GM23338 (cell line): Measurements from ENCODE around the gene FKRP. TPM values are rescaled to one million over a fixed set of nuclear protein-coding genes. Genes with fewer than 3 reads are reported as not detected.

ENCODE experiments used
- ATAC-seq: fragments of 200-7000 bp; cut with Tn5 transposase; 3 replicates; pipeline ENCODE4 v1.9.1; 2020
- DNase-seq: peaks from one replicate; pipeline ENCODE4 v3.0.0-alpha.2; 2015; ENCODE audit warnings: low spot score
- H2AFZ ChIP-seq: fragments of 200-600 bp; sonication (generic); 2 replicates; pipeline ENCODE4 v1.8.0; 2016; ENCODE audit warnings: antibody characterized with exemption, mild to moderate bottlenecking, moderate library complexity
- H3F3A ChIP-seq: fragments of 200-600 bp; sonication (generic); replicated peaks from 2 replicates; pipeline ENCODE4 v1.8.0; 2017; ENCODE audit warnings: antibody characterized with exemption, mixed run types, low read depth
- H3K27ac ChIP-seq: fragments of 200-600 bp; sonication (generic); 2 replicates; pipeline ENCODE4 v1.6.1; 2016; ENCODE audit warnings: low read depth
- H3K27me3 ChIP-seq: fragments of 200-600 bp; sonication (generic); 2 replicates; pipeline ENCODE4 v1.8.0; 2016; ENCODE audit warnings: mild to moderate bottlenecking, mixed run types, moderate library complexity; ENCODE audit not compliant: insufficient read depth
- H3K36me3 ChIP-seq: fragments of 200-600 bp; sonication (generic); 2 replicates; pipeline ENCODE4 v1.8.0; 2016; ENCODE audit warnings: mild to moderate bottlenecking; ENCODE audit not compliant: insufficient read depth
- H3K4me1 ChIP-seq: fragments of 200-600 bp; sonication (generic); 2 replicates; pipeline ENCODE4 v1.8.0; 2016; ENCODE audit warnings: mild to moderate bottlenecking, moderate library complexity; ENCODE audit not compliant: insufficient read depth
- H3K4me2 ChIP-seq: fragments of 200-600 bp; sonication (generic); 2 replicates; pipeline ENCODE4 v1.7.1; 2017; ENCODE audit warnings: mixed run types
- H3K4me3 ChIP-seq: fragments of 200-600 bp; sonication (generic); 2 replicates; pipeline ENCODE4 v1.6.1; 2016; ENCODE audit warnings: mixed run types
- H3K79me2 ChIP-seq: fragments of 200-600 bp; sonication (generic); replicated peaks from 2 replicates; pipeline ENCODE4 v1.8.0; 2017; ENCODE audit warnings: mild to moderate bottlenecking; ENCODE audit not compliant: insufficient read depth
- H3K9me2 ChIP-seq: fragments of 200-600 bp; sonication (generic); 2 replicates; pipeline ENCODE4 v1.8.0; 2017; ENCODE audit not compliant: insufficient read depth
- H4K20me1 ChIP-seq: fragments of 200-600 bp; sonication (generic); replicated peaks from 2 replicates; pipeline ENCODE4 v1.8.0; 2017; ENCODE audit warnings: mild to moderate bottlenecking; ENCODE audit not compliant: insufficient read depth
- H3K27ac Mint-ChIP-seq: 2 replicates; pipeline ENCODE4 v1.8.0; 2020; ENCODE audit warnings: inconsistent platforms, mild to moderate bottlenecking, moderate library complexity, mixed read lengths
- H3K27me3 Mint-ChIP-seq: 3 replicates; pipeline ENCODE4 v1.8.0; 2022; ENCODE audit warnings: low read depth, mild to moderate bottlenecking, moderate library complexity, mixed read lengths, inconsistent platforms; ENCODE audit not compliant: insufficient read depth, poor library complexity
- H3K36me3 Mint-ChIP-seq: 3 replicates; pipeline ENCODE4 v1.8.0; 2021; ENCODE audit warnings: low read depth, mild to moderate bottlenecking, inconsistent platforms, moderate library complexity, mixed read lengths
- H3K4me1 Mint-ChIP-seq: 3 replicates; pipeline ENCODE4 v1.8.0; 2020; ENCODE audit warnings: mild to moderate bottlenecking, inconsistent platforms, mixed read lengths
- H3K4me3 Mint-ChIP-seq: 3 replicates; pipeline ENCODE4 v1.8.0; 2021; ENCODE audit warnings: moderate library complexity, mild to moderate bottlenecking, inconsistent platforms, mixed read lengths
- H3K9me3 Mint-ChIP-seq: 3 replicates; pipeline ENCODE4 v1.8.0; 2020; ENCODE audit warnings: moderate library complexity, mild to moderate bottlenecking, inconsistent platforms, mixed read lengths
- CREB1 ChIP-seq: fragments of 250-450 bp; sonication (Bioruptor Pico); IDR thresholded peaks from 2 replicates; pipeline ENCODE4 v1.5.0; 2020; ENCODE audit warnings: low read depth, mild to moderate bottlenecking, moderate library complexity
- CTCF ChIP-seq, 2 experiments: fragments of 200-600 bp in 1 of 2; sonication (generic) in 1 of 2; conservative IDR thresholded peaks; 2 replicates each; pipeline versions ENCODE4 v1.5.1 to v1.6.1; 2016 to 2017; ENCODE audit warnings: antibody characterized with exemption in 2 of 2, low read depth in 2 of 2, mild to moderate bottlenecking in 2 of 2, moderate library complexity in 1 of 2
- ETS1 ChIP-seq: IDR thresholded peaks from 2 replicates; pipeline ENCODE4 v1.6.1; 2016; ENCODE audit warnings: antibody characterized with exemption
- EZH2 ChIP-seq: fragments of 200-600 bp; sonication (generic); IDR thresholded peaks from one replicate; pipeline ENCODE4 v1.8.0; 2017; ENCODE audit warnings: antibody characterized with exemption, mild to moderate bottlenecking, low read depth; ENCODE audit not compliant: unreplicated experiment
- EZH2phosphoT487 ChIP-seq: fragments of 200-600 bp; sonication (generic); IDR thresholded peaks from one replicate; pipeline ENCODE4 v1.8.1; 2018; ENCODE audit warnings: antibody characterized with exemption; ENCODE audit not compliant: unreplicated experiment
- JUNB ChIP-seq: IDR thresholded peaks from one replicate; pipeline ENCODE4 v1.6.1; 2016; ENCODE audit warnings: antibody characterized with exemption; ENCODE audit not compliant: unreplicated experiment
- NANOG ChIP-seq: IDR thresholded peaks from 2 replicates; pipeline ENCODE4 v1.6.1; 2016; ENCODE audit warnings: antibody characterized with exemption, borderline replicate concordance
- POLR2AphosphoS5 ChIP-seq: IDR thresholded peaks from 2 replicates; pipeline ENCODE4 v1.6.1; 2016; ENCODE audit warnings: antibody characterized with exemption, low read depth
- REST ChIP-seq: IDR thresholded peaks from one replicate; pipeline ENCODE4 v1.6.1; 2018; ENCODE audit warnings: antibody characterized with exemption; ENCODE audit not compliant: unreplicated experiment
- STAT1 ChIP-seq: IDR thresholded peaks from one replicate; pipeline ENCODE4 v1.6.1; 2016; ENCODE audit warnings: antibody characterized with exemption; ENCODE audit not compliant: unreplicated experiment
- ZNF114 ChIP-seq: fragments of 250-450 bp; sonication (Bioruptor Pico); IDR thresholded peaks from 2 replicates; pipeline ENCODE4 v1.5.0; 2020; ENCODE audit warnings: mild to moderate bottlenecking, moderate library complexity
- ZNF331 ChIP-seq: fragments of 250-450 bp; sonication (Bioruptor Pico); IDR thresholded peaks from 2 replicates; pipeline ENCODE4 v1.5.0; 2020; ENCODE audit warnings: low read depth, mild to moderate bottlenecking, moderate library complexity
- ZNF462 ChIP-seq: fragments of 250-450 bp; sonication (Bioruptor Pico); IDR thresholded peaks from 2 replicates; pipeline ENCODE4 v1.5.0; 2020; ENCODE audit warnings: mild to moderate bottlenecking, moderate library complexity
- polyA plus RNA-seq: library from polyadenylated mRNA; unstranded; fragments of >200 nt; fragmentation: Nextera tagmentation; extraction: Ambion mirVana; gene quantifications from 2 replicates; pipeline ENCODE4 v1.2.1, GENCODE V29; 2016
- total RNA-seq: library from RNA; depleted of rRNA; stranded (reverse); fragments of >200 nt; shearing (Covaris generic); gene quantifications from 2 replicates; pipeline ENCODE4 v1.2.3, GENCODE V29; 2014

The FKRP gene
- total and polyA plus RNA-seq, 2 experiments from 2014 or later, result 11.5 to 31.9 TPM

- Histone ChIP-seq H3K4me2 (no peak overlapping the region), H3K4me1 (peaks cover 7% of the 10 kb centered on the region; the same call in 1 of the 2 replicates), H3F3A (no peaks in the 10 kb centered on the region), H3K27me3 (no peaks in the 10 kb centered on the region), H3K36me3 (peaks cover 32% of the 10 kb centered on the region), H3K27ac (no peak overlapping the region), H3K9me2 (no peaks in the 10 kb centered on the region), H2AFZ (no peak overlapping the region), H4K20me1 (peaks cover 58% of the 10 kb centered on the region; the same call in 1 of the 2 replicates), H3K4me3 (no peak overlapping the region), H3K79me2 (peaks cover 82% of the 10 kb centered on the region)
- DNase-seq, result no peak
- Mint-ChIP-seq H3K4me1 (peaks cover 25% of the 10 kb centered on the region), H3K4me3 (no peak overlapping the region), H3K36me3 (peaks cover 62% of the 10 kb centered on the region), H3K27ac (no peak overlapping the region), H3K9me3 (no peaks in the 10 kb centered on the region; the same call in 2 of the 3 replicates), H3K27me3 (peaks cover 8% of the 10 kb centered on the region)
- ATAC-seq, result no peak
- no peak for TF ChIP-seq STAT1
- no peak for TF ChIP-seq CTCF (conservative IDR thresholded peaks at IDR 0.05; ENCODE audit: low read depth in 2 of 2)
- TF ChIP-seq NANOG, result no peak
- TF ChIP-seq ZNF331 (CRISPR knock-in tag), result no peak
- TF ChIP-seq REST, result no peak
- TF ChIP-seq POLR2AphosphoS5, result no peak
- no peak for TF ChIP-seq ZNF114 (CRISPR knock-in tag)
- TF ChIP-seq ZNF462 (CRISPR knock-in tag), result no peak
- no peak for TF ChIP-seq ETS1
- no peak for TF ChIP-seq EZH2
- no peak for TF ChIP-seq JUNB
- TF ChIP-seq EZH2phosphoT487, result no peak
- no peak for TF ChIP-seq CREB1 (CRISPR knock-in tag)
These were observed 8.1 kb upstream of the FKRP start for GRCh38 chr19:46737761-46738171.
